SJCRH30 (cell line): ENCODE measurements around the gene SCARB2. TPM values are rescaled to one million over a fixed set of nuclear protein-coding genes. Genes with fewer than 3 reads are reported as not detected.

Experiments used
- DNase-seq, 2 experiments: peaks; one replicate each; pipeline ENCODE4 v3.0.0-alpha.2; 2015 to 2020
- H3K27ac ChIP-seq: fragments of 250-450 bp; sonication (Bioruptor Pico); 2 replicates; pipeline ENCODE4 v1.5.1; 2020; ENCODE audit warnings: mild to moderate bottlenecking, moderate library complexity
- H3K27me3 ChIP-seq: fragments of 250-450 bp; sonication (Bioruptor Pico); 2 replicates; pipeline ENCODE4 v1.5.1; 2020; ENCODE audit warnings: mild to moderate bottlenecking, moderate library complexity
- H3K36me3 ChIP-seq: fragments of 250-450 bp; sonication (Bioruptor Pico); 2 replicates; pipeline ENCODE4 v1.5.1; 2020; ENCODE audit warnings: mild to moderate bottlenecking, moderate library complexity
- H3K4me1 ChIP-seq: fragments of 250-450 bp; sonication (Bioruptor Pico); 2 replicates; pipeline ENCODE4 v1.5.1; 2020; ENCODE audit warnings: mild to moderate bottlenecking, moderate library complexity
- H3K4me3 ChIP-seq: fragments of 250-450 bp; sonication (Bioruptor Pico); 2 replicates; pipeline ENCODE4 v1.5.1; 2020; ENCODE audit warnings: mild to moderate bottlenecking, moderate library complexity
- H3K9me3 ChIP-seq: fragments of 250-450 bp; sonication (Bioruptor Pico); replicated peaks from 2 replicates; pipeline ENCODE4 v1.5.1; 2020; ENCODE audit warnings: mild to moderate bottlenecking, moderate library complexity
- total RNA-seq: library from RNA; depleted of rRNA; stranded (reverse); fragments of >200 nt; shearing (Covaris generic); gene quantifications from 2 replicates; pipeline ENCODE4 v1.2.3, GENCODE V29; 2014

SCARB2 gene
- total RNA-seq, 1 experiment from 2014 or later: 99.4 TPM

GRCh38 chr4:76199664-76200211, 13.9 kb downstream of the SCARB2 start:
- Histone ChIP-seq H3K9me3 (no peaks in the 10 kb centered on the region), H3K4me1 (peaks cover 68% of the 10 kb centered on the region), H3K36me3 (peaks cover 11% of the 10 kb centered on the region; the same call in 1 of the 2 replicates), H3K27ac (peak overlapping the region; percentile 48; the same call in 1 of the 2 replicates), H3K27me3 (no peaks in the 10 kb centered on the region), H3K4me3 (no peak overlapping the region)
- no peak for DNase-seq

- Histone ChIP-seq H3K27me3 (no peaks in the 10 kb centered on the region), H3K27ac (peak overlapping the region; percentile 74), H3K4me3 (peak overlapping the region; percentile 27), H3K36me3 (peaks cover 22% of the 10 kb centered on the region), H3K9me3 (no peaks in the 10 kb centered on the region), H3K4me1 (peaks cover 57% of the 10 kb centered on the region)
- DNase-seq: peak; percentile 87 to 91
Observed at GRCh38 chr4:76198411-76199237, 15.0 kb downstream of the SCARB2 start.

- Histone ChIP-seq H3K4me3 (peak overlapping the region; percentile 27), H3K9me3 (no peaks in the 10 kb centered on the region), H3K27me3 (no peaks in the 10 kb centered on the region), H3K4me1 (peaks cover 51% of the 10 kb centered on the region), H3K27ac (peak overlapping the region; percentile 74), H3K36me3 (peaks cover 25% of the 10 kb centered on the region)
- DNase-seq: peak; percentile 86 to 92
Observed at GRCh38 chr4:76197971-76198410, 15.6 kb downstream of the SCARB2 start.

- Histone ChIP-seq H3K4me1 (peaks cover 51% of the 10 kb centered on the region), H3K27ac (peak overlapping the region; percentile 74), H3K27me3 (no peaks in the 10 kb centered on the region), H3K36me3 (peaks cover 31% of the 10 kb centered on the region), H3K9me3 (peaks cover under 1% of the 10 kb centered on the region; the same call in 1 of the 2 replicates), H3K4me3 (peak overlapping the region; percentile 27)
- peak in 1 of 2 experiments; percentile 35 for DNase-seq
Observed at GRCh38 chr4:76197031-76197743, 16.4 kb downstream of the SCARB2 start.

- H3K27ac ChIP-seq: no peak overlapping the region
- H3K4me1 ChIP-seq: peaks cover 46% of the 10 kb centered on the region
- peaks cover 36% of the 10 kb centered on the region for H3K36me3 ChIP-seq
- peaks cover 3% of the 10 kb centered on the region; the same call in 1 of the 2 replicates for H3K9me3 ChIP-seq
- DNase-seq: no peak
- H3K27me3 ChIP-seq: no peaks in the 10 kb centered on the region
- H3K4me3 ChIP-seq: no peak overlapping the region
Observed at GRCh38 chr4:76196376-76196775, 17.2 kb downstream of the SCARB2 start.

GRCh38 chr4:76195326-76195725, 18.3 kb downstream of the SCARB2 start:
- H3K27ac ChIP-seq: no peak overlapping the region
- peaks cover 35% of the 10 kb centered on the region for H3K4me1 ChIP-seq
- peaks cover 3% of the 10 kb centered on the region; the same call in 1 of the 2 replicates for H3K9me3 ChIP-seq
- no peak for DNase-seq
- H3K36me3 ChIP-seq: peaks cover 43% of the 10 kb centered on the region
- H3K27me3 ChIP-seq: no peaks in the 10 kb centered on the region
- H3K4me3 ChIP-seq: no peak overlapping the region

- Histone ChIP-seq H3K36me3 (peaks cover 43% of the 10 kb centered on the region), H3K27me3 (no peaks in the 10 kb centered on the region)
- DNase-seq: no peak
Observed at GRCh38 chr4:76194325-76194724, 19.3 kb downstream of the SCARB2 start.

GRCh38 chr4:76192236-76192635, 21.4 kb downstream of the SCARB2 start:
- peaks cover 43% of the 10 kb centered on the region for H3K36me3 ChIP-seq
- DNase-seq: no peak
- H3K9me3 ChIP-seq: peaks cover 3% of the 10 kb centered on the region; the same call in 1 of the 2 replicates
- no peak overlapping the region for H3K4me3 ChIP-seq
- H3K27ac ChIP-seq: no peak overlapping the region
- H3K4me1 ChIP-seq: peaks cover 7% of the 10 kb centered on the region
- H3K27me3 ChIP-seq: no peaks in the 10 kb centered on the region

More at GRCh38 chr4:76194325-76194724, 19.3 kb downstream of the SCARB2 start:
- Histone ChIP-seq H3K27ac (no peak overlapping the region), H3K4me3 (no peak overlapping the region), H3K9me3 (peaks cover 3% of the 10 kb centered on the region; the same call in 1 of the 2 replicates), H3K4me1 (peaks cover 25% of the 10 kb centered on the region)

GRCh38 chr4:76188557-76188956, 25.1 kb downstream of the SCARB2 start:
- Histone ChIP-seq H3K27ac (no peak overlapping the region), H3K9me3 (peaks cover 3% of the 10 kb centered on the region; the same call in 1 of the 2 replicates), H3K36me3 (peaks cover 24% of the 10 kb centered on the region), H3K27me3 (no peaks in the 10 kb centered on the region), H3K4me3 (no peak overlapping the region), H3K4me1 (no peaks in the 10 kb centered on the region)
- DNase-seq: no peak

GRCh38 chr4:76188149-76188548, 25.5 kb downstream of the SCARB2 start:
- Histone ChIP-seq H3K27ac (no peak overlapping the region), H3K27me3 (no peaks in the 10 kb centered on the region)

GRCh38 chr4:76187152-76187551, 26.5 kb downstream of the SCARB2 start:
- peaks cover 16% of the 10 kb centered on the region for H3K36me3 ChIP-seq
- H3K27ac ChIP-seq: no peak overlapping the region
- no peak for DNase-seq
- peaks cover 2% of the 10 kb centered on the region; the same call in 1 of the 2 replicates for H3K9me3 ChIP-seq
- no peaks in the 10 kb centered on the region for H3K4me1 ChIP-seq
- H3K4me3 ChIP-seq: no peak overlapping the region
- H3K27me3 ChIP-seq: no peaks in the 10 kb centered on the region

More at GRCh38 chr4:76188149-76188548, 25.5 kb downstream of the SCARB2 start:
- H3K36me3 ChIP-seq: peaks cover 24% of the 10 kb centered on the region
- DNase-seq: no peak
- H3K4me3 ChIP-seq: no peak overlapping the region
- H3K4me1 ChIP-seq: no peaks in the 10 kb centered on the region
- peaks cover 3% of the 10 kb centered on the region; the same call in 1 of the 2 replicates for H3K9me3 ChIP-seq

GRCh38 chr4:76182463-76182862, 31.2 kb downstream of the SCARB2 start:
- Histone ChIP-seq H3K9me3 (no peaks in the 10 kb centered on the region), H3K27ac (no peak overlapping the region), H3K36me3 (peaks cover 21% of the 10 kb centered on the region), H3K27me3 (no peaks in the 10 kb centered on the region), H3K4me1 (no peaks in the 10 kb centered on the region), H3K4me3 (no peak overlapping the region)
- no peak for DNase-seq

- Histone ChIP-seq H3K27ac (no peak overlapping the region), H3K4me3 (no peak overlapping the region), H3K36me3 (peaks cover 28% of the 10 kb centered on the region), H3K9me3 (no peaks in the 10 kb centered on the region), H3K4me1 (no peaks in the 10 kb centered on the region), H3K27me3 (no peaks in the 10 kb centered on the region)
- DNase-seq: peak; percentile 86 to 93
Observed at GRCh38 chr4:76179398-76180318, 34.0 kb downstream of the SCARB2 start.

GRCh38 chr4:76178296-76178695, 35.3 kb downstream of the SCARB2 start:
- no peak overlapping the region for H3K4me3 ChIP-seq
- H3K27ac ChIP-seq: no peak overlapping the region
- DNase-seq: no peak
- no peaks in the 10 kb centered on the region for H3K4me1 ChIP-seq
- no peaks in the 10 kb centered on the region for H3K27me3 ChIP-seq
- no peaks in the 10 kb centered on the region for H3K9me3 ChIP-seq
- H3K36me3 ChIP-seq: peaks cover 28% of the 10 kb centered on the region
